Heart left ventricle (tissue), 16 donors: ENCODE measurements around the gene GDPD4. TPM values are rescaled to one million over a fixed set of nuclear protein-coding genes. Genes with fewer than 3 reads are reported as not detected.

Source experiments
- ATAC-seq, 4 donors: fragments of 200-7000 bp; cut with Tn5 transposase; one replicate each; pipeline ENCODE4 v1.9.1; 2020 to 2022; ENCODE audit warnings: moderate library complexity in 4 of 4, mild to moderate bottlenecking in 3 of 4, moderate number of reproducible peaks in 1 of 4
- DNase-seq, 5 donors: peaks; one replicate each; pipeline ENCODE4 v3.0.0-alpha.2; 2020
- H3K27ac ChIP-seq, 12 donors: fragments of 200-600 bp; sonication (generic) in 4 of 12; one replicate each; pipeline versions ENCODE4 v1.5.0 to v1.8.0; 2016 to 2022; ENCODE audit warnings: mild to moderate bottlenecking in 2 of 12
- H3K27me3 ChIP-seq, 9 donors: fragments of 200-600 bp; sonication (generic) in 2 of 9; one replicate each; pipeline versions ENCODE4 v1.5.1 to v1.8.0; 2016 to 2022; ENCODE audit warnings: mild to moderate bottlenecking in 3 of 9
- H3K36me3 ChIP-seq, 9 donors: fragments of 200-600 bp; sonication (generic) in 2 of 9; one replicate each; pipeline versions ENCODE4 v1.5.0 to v1.8.0; 2018 to 2022; ENCODE audit warnings: mild to moderate bottlenecking in 2 of 9
- H3K4me1 ChIP-seq, 12 donors: fragments of 200-600 bp; sonication (generic) in 4 of 12; one replicate each; pipeline versions ENCODE4 v1.5.0 to v1.8.0; 2016 to 2022; ENCODE audit warnings: mild to moderate bottlenecking in 3 of 12
- H3K4me3 ChIP-seq, 12 donors: fragments of 200-600 bp; sonication (generic) in 4 of 12; one replicate each; pipeline versions ENCODE4 v1.5.0 to v1.8.0; 2017 to 2022; ENCODE audit warnings: mild to moderate bottlenecking in 9 of 12, moderate library complexity in 4 of 12
- H3K9me3 ChIP-seq, 12 donors: fragments of 200-600 bp; sonication (generic) in 4 of 12; one replicate each; pipeline versions ENCODE4 v1.5.0 to v1.8.0; 2016 to 2022; ENCODE audit warnings: mild to moderate bottlenecking in 1 of 12
- CTCF ChIP-seq, 12 donors: fragments of 200-600 bp; sonication (generic) in 4 of 12; IDR thresholded peaks; one replicate each; pipeline versions ENCODE4 v1.5.0 to v1.8.0; 2018 to 2022; ENCODE audit warnings: antibody characterized with exemption in 12 of 12, mild to moderate bottlenecking in 5 of 12
- POLR2A ChIP-seq, 2 donors: fragments of 450-650 bp; IDR thresholded peaks; one replicate each; pipeline ENCODE4 v1.6.1; 2017; ENCODE audit warnings: antibody characterized with exemption in 2 of 2, mild to moderate bottlenecking in 2 of 2, moderate library complexity in 2 of 2
- WGBS, 4 donors: extraction: QIAGEN DNeasy Blood & Tissue Kit in 2 of 4; methylation state at CpG; one replicate each; pipeline versions ENCODE4 v1.1.5 to v1.1.7; 2013 to 2018; 5-methylcytosine and 5-hydroxymethylcytosine counted together
- intact Hi-C, 10 donors: fragments of 100-400 bp; cut with DNase I; formaldehyde crosslinking; loops; one replicate each; pipeline versions ENCODE4 v1.11.1 to v1.14.2; 2022
- polyA plus RNA-seq, 2 donors: library from polyadenylated mRNA; stranded (reverse); fragments of 200-250 nt; gene quantifications; one replicate each; pipeline ENCODE4 v1.2.3, GENCODE V29; 2013
- total RNA-seq, 9 donors: library from RNA; depleted of rRNA in 2 of 9; stranded (reverse); fragments of >200 nt in 2 of 9; fragmentation: NEBNext Ultra II Directional in 3 of 9; extraction: Animal tissue kit (Norgen Biotek cat#: 25700) in 3 of 9; gene quantifications; one replicate each; pipeline versions ENCODE4 v1.1.0 to v1.2.4, GENCODE V29; 2016 to 2023
- donor health status: ischemic (EF 13 %, LVEDD 7.1; RV severe dilation, severe dysfunction).
- donor health status: healthy with polysubstance abuse.
- donor health status: DM: no; HTN: yes; CAD: no.
- donor health status: DM: no; HTN: no; CAD: no.
- donor health status: ischemic (EF 25% LVEDD 6.9; RV normal size, moderate dysfunction).
- donor health status: ischemic (EF 25% LVEDD 5.7; RV mildly dilated, moderate dysfunction).
- donor health status: healthy.
- donor health status: DM: yes; HTN: yes; CAD: no.
- donor health status: ischemic (EF 35%, LVEDD 5.7; RV mildly dilated, moderate dysfunction).
- donor health status: nonischemic (EF 11% LVEDD 7.7; RV severe dilation, severe dysfunction).
- donor health status: DM: yes; HTN: yes; CAD: no.
- donor health status: PGD.
- donor health status: ischemic (EF 29% LVEDD 5.4; RV normal size, mild dysfunction).
- donor health status: nonischemic (EF 23%, LVEDD 6.1; RV moderate dilation, normal function).

The GDPD4 gene
- total and polyA plus RNA-seq, 11 donors: 0.19 TPM; not detected in 10

GRCh38 chr11:77176996-77177395 lies 124.5 kb downstream of the GDPD4 start:
- no peak for TF ChIP-seq POLR2A (IDR thresholded peaks at IDR 0.05)
- TF ChIP-seq CTCF (IDR thresholded peaks at IDR 0.05): no peak
- Histone ChIP-seq H3K27ac (no peak overlapping the region), H3K4me1 (peaks cover 0 to 23% (median 0%) of the 10 kb centered on the region in 12 donors), H3K4me3 (no peak overlapping the region), H3K9me3 (no peaks in the 10 kb centered on the region), H3K36me3 (peaks cover 0 to 9% (median 0%) of the 10 kb centered on the region in 9 donors), H3K27me3 (no peaks in the 10 kb centered on the region)
- 88 to 90% (median 89%) methylated on average over 9 of the region's 9 CpGs for WGBS, 4 donors
- intact Hi-C loops: no loop called here
- DNase-seq (peak in 1 of 5 donors; percentile 25), ATAC-seq (no peak)

GRCh38 chr11:77175869-77176539 lies 125.5 kb downstream of the GDPD4 start:
- Histone ChIP-seq H3K4me1 (peaks cover 0 to 23% (median 0%) of the 10 kb centered on the region in 12 donors), H3K36me3 (peaks cover 0 to 9% (median 0%) of the 10 kb centered on the region in 9 donors), H3K27me3 (no peaks in the 10 kb centered on the region), H3K27ac (peak overlapping the region in 2 of 12 donors; percentile 25 to 86), H3K4me3 (peak overlapping the region in 6 of 12 donors; percentile 11 to 50 (median 22)), H3K9me3 (no peaks in the 10 kb centered on the region)
- ATAC-seq: peak in 3 of 4 donors; percentile 62 to 68 (median 67)
- intact Hi-C loops: no loop called here
- 48 to 53% (median 53%) methylated on average over 8 to 12 of the region's 12 CpGs for WGBS, 4 donors
- TF ChIP-seq POLR2A (IDR thresholded peaks at IDR 0.05) (no peak), CTCF (IDR thresholded peaks at IDR 0.05) (no peak)
- peak; percentile 49 to 82 (median 56) for DNase-seq

GRCh38 chr11:77175021-77175842 lies 126.3 kb downstream of the GDPD4 start:
- Histone ChIP-seq H3K27ac (peak overlapping the region in 2 of 12 donors; percentile 25 to 86), H3K4me1 (peaks cover 0 to 23% (median 0%) of the 10 kb centered on the region in 12 donors), H3K4me3 (peak overlapping the region in 7 of 12 donors; percentile 11 to 50 (median 22)), H3K27me3 (no peaks in the 10 kb centered on the region), H3K36me3 (peaks cover 0 to 9% (median 0%) of the 10 kb centered on the region in 9 donors), H3K9me3 (no peaks in the 10 kb centered on the region)
- TF ChIP-seq POLR2A (IDR thresholded peaks at IDR 0.05): no peak
- no peak for TF ChIP-seq CTCF (IDR thresholded peaks at IDR 0.05)
- peak in 3 of 4 donors; percentile 45 to 56 (median 46) for ATAC-seq
- peak in 3 of 5 donors; percentile 47 to 70 (median 54) for DNase-seq
- 84 to 92% (median 86%) methylated on average over 9 to 15 of the region's 15 CpGs for WGBS, 4 donors
- intact Hi-C loops: no loop called here

- TF ChIP-seq CTCF (IDR thresholded peaks at IDR 0.05) (no peak), POLR2A (IDR thresholded peaks at IDR 0.05) (no peak)
- no peak for ATAC-seq
- DNase-seq: peak in 1 of 5 donors; percentile 51
- no peaks in the 10 kb centered on the region for H3K9me3 ChIP-seq
- no peaks in the 10 kb centered on the region for H3K27me3 ChIP-seq
- H3K4me1 ChIP-seq: peaks cover 0 to 23% (median 0%) of the 10 kb centered on the region in 12 donors
- WGBS, 4 donors: 91 to 96% (median 93%) methylated on average over 12 to 16 of the region's 16 CpGs
- H3K36me3 ChIP-seq: peaks cover 0 to 9% (median 0%) of the 10 kb centered on the region in 9 donors
- H3K27ac ChIP-seq: no peak overlapping the region
- intact Hi-C loops: no loop called here
- H3K4me3 ChIP-seq: no peak overlapping the region
Measured at GRCh38 chr11:77174559-77174958, 126.9 kb downstream of the GDPD4 start.
